Vagina (tissue), 2 donors: ENCODE data around the gene DAPP1.
"Not testable (repeated sequence)": the region's sequence is repeated elsewhere in the genome, so short reads cannot be mapped to it uniquely, and the experiment has no call there.

Source experiments
- CTCF ChIP-seq, 3 experiments: fragments of 450-650 bp in 2 of 3; fragments of 200-600 bp in 1 of 3; sonication (generic) in 1 of 3; IDR thresholded peaks; one replicate each; pipeline ENCODE4 v1.5.1; 2017 to 2019; ENCODE audit warnings: antibody characterized with exemption in 3 of 3, mild to moderate bottlenecking in 2 of 3, moderate library complexity in 2 of 3
- POLR2A ChIP-seq, 2 donors: fragments of 450-650 bp; IDR thresholded peaks; one replicate each; pipeline ENCODE4 v1.6.1; 2017; ENCODE audit warnings: antibody characterized with exemption in 2 of 2, mild to moderate bottlenecking in 2 of 2, moderate library complexity in 2 of 2
- POLR2AphosphoS5 ChIP-seq, 2 donors: sonication (generic); formaldehyde crosslinking; IDR thresholded peaks; one replicate each; pipeline ENCODE4 v1.9.0; 2017; ENCODE audit warnings: antibody characterized with exemption in 2 of 2, mild to moderate bottlenecking in 2 of 2, low read depth in 1 of 2; ENCODE audit not compliant: insufficient read depth in 1 of 2

GRCh38 chr4:99770842-99771241, 45.8 kb upstream of the DAPP1 start:
- TF ChIP-seq CTCF (IDR thresholded peaks at IDR 0.05); POLR2A (IDR thresholded peaks at IDR 0.05); POLR2AphosphoS5 (IDR thresholded peaks at IDR 0.05; ENCODE audit: insufficient read depth in 1 of 2, low read depth in 1 of 2): not testable (repeated sequence)
